Measurements from ENCODE around the gene G6PC3.
"Not testable (repeated sequence)": the region's sequence is repeated elsewhere in the genome, so short reads cannot be mapped to it uniquely, and the experiment has no call there.

The G6PC3 gene

GRCh38 chr17:44084921-44085320, 14.4 kb downstream of the G6PC3 start:
- DNase-seq, result no peak

GRCh38 chr17:44085908-44086307, 15.4 kb downstream of the G6PC3 start:
- DNase-seq, result no peak

- DNase-seq, result peak; percentile 88
Measured at GRCh38 chr17:44086364-44087311, 16.1 kb downstream of the G6PC3 start.

- peak; percentile 41 for DNase-seq
Measured at GRCh38 chr17:44087319-44087718, 16.8 kb downstream of the G6PC3 start.

GRCh38 chr17:44088254-44088653, 17.7 kb downstream of the G6PC3 start:
- no peak for DNase-seq

GRCh38 chr17:44091200-44091997, 20.9 kb downstream of the G6PC3 start:
- DNase-seq, result no peak

GRCh38 chr17:44092051-44092450, 21.5 kb downstream of the G6PC3 start:
- no peak for DNase-seq

- DNase-seq, result no peak
Measured at GRCh38 chr17:44093231-44093900, 22.8 kb downstream of the G6PC3 start.

GRCh38 chr17:44094701-44095387, 24.3 kb downstream of the G6PC3 start:
- DNase-seq, result no peak

- DNase-seq, result no peak
Measured at GRCh38 chr17:44095388-44095646, 24.8 kb downstream of the G6PC3 start.

- peak; percentile 96 for DNase-seq
Measured at GRCh38 chr17:44095647-44096496, 25.3 kb downstream of the G6PC3 start.

- no peak for DNase-seq
Measured at GRCh38 chr17:44097110-44097958, 26.8 kb downstream of the G6PC3 start.

GRCh38 chr17:44101858-44102257, 31.3 kb downstream of the G6PC3 start:
- DNase-seq, result not testable (repeated sequence)

GRCh38 chr17:44102849-44103622, 32.5 kb downstream of the G6PC3 start:
- DNase-seq, result peak; percentile 16

GRCh38 chr17:44105483-44105882, 34.9 kb downstream of the G6PC3 start:
- DNase-seq, result peak; percentile 75

GRCh38 chr17:44105941-44106340, 35.4 kb downstream of the G6PC3 start:
- peak; percentile 61 for DNase-seq

GRCh38 chr17:44106801-44107200, 36.3 kb downstream of the G6PC3 start:
- no peak for DNase-seq

GRCh38 chr17:44108440-44109311, 38.1 kb downstream of the G6PC3 start:
- DNase-seq, result no peak

- DNase-seq, result no peak
Measured at GRCh38 chr17:44109312-44109630, 38.7 kb downstream of the G6PC3 start.
